Measurements from ENCODE around the gene ANP32B.
"Not testable (repeated sequence)": the region's sequence is repeated elsewhere in the genome, so short reads cannot be mapped to it uniquely, and the experiment has no call there.

ANP32B gene

GRCh38 chr9:97963232-97963631, 19.9 kb upstream of the ANP32B start:
- DNase-seq (ENCODE audit: low read depth in 3 of 3): no peak

- no peak for DNase-seq (ENCODE audit: low read depth in 3 of 3)
Observed at GRCh38 chr9:97964901-97965300, 18.2 kb upstream of the ANP32B start.

GRCh38 chr9:97966493-97966892, 16.6 kb upstream of the ANP32B start:
- DNase-seq (ENCODE audit: low read depth in 3 of 3): no peak

GRCh38 chr9:97969014-97969413, 14.1 kb upstream of the ANP32B start:
- no peak for DNase-seq (ENCODE audit: low read depth in 3 of 3)

- DNase-seq (ENCODE audit: low read depth in 3 of 3): no peak
Observed at GRCh38 chr9:97970165-97970564, 13.0 kb upstream of the ANP32B start.

- no peak for DNase-seq (ENCODE audit: low read depth in 3 of 3)
Observed at GRCh38 chr9:97972753-97973152, 10.4 kb upstream of the ANP32B start.

GRCh38 chr9:97975376-97975775, 7.8 kb upstream of the ANP32B start:
- no peak for DNase-seq (ENCODE audit: low read depth in 3 of 3)

- DNase-seq (ENCODE audit: low read depth in 3 of 3): not testable (repeated sequence)
Observed at GRCh38 chr9:97976633-97977032, 6.5 kb upstream of the ANP32B start.

GRCh38 chr9:97978371-97979130, 4.6 kb upstream of the ANP32B start:
- DNase-seq (ENCODE audit: low read depth in 3 of 3): no peak

GRCh38 chr9:97979788-97980478, 3.2 kb upstream of the ANP32B start:
- DNase-seq (ENCODE audit: low read depth in 3 of 3): no peak

- DNase-seq (ENCODE audit: low read depth in 3 of 3): no peak
Observed at GRCh38 chr9:97980479-97980803, 2.7 kb upstream of the ANP32B start.

- DNase-seq (ENCODE audit: low read depth in 3 of 3): no peak
Observed at GRCh38 chr9:97980918-97981845, 2.0 kb upstream of the ANP32B start.

- no peak for DNase-seq (ENCODE audit: low read depth in 3 of 3)
Observed at GRCh38 chr9:97981846-97982682, 1.1 kb upstream of the ANP32B start.

- DNase-seq (ENCODE audit: low read depth in 3 of 3): peak in 2 of 3 donors; percentile 20 to 28
Observed at GRCh38 chr9:97983589-97984187, 547 bp downstream of the ANP32B start.

GRCh38 chr9:97984188-97985057, 1.3 kb downstream of the ANP32B start:
- DNase-seq (ENCODE audit: low read depth in 3 of 3): peak; percentile 62 to 74 (median 72)

- DNase-seq (ENCODE audit: low read depth in 3 of 3): peak in 1 of 3 donors; percentile 36
Observed at GRCh38 chr9:97985058-97985861, 2.1 kb downstream of the ANP32B start.

GRCh38 chr9:97987487-97987886, 4.3 kb downstream of the ANP32B start:
- DNase-seq (ENCODE audit: low read depth in 3 of 3): no peak

- DNase-seq (ENCODE audit: low read depth in 3 of 3): no peak
Observed at GRCh38 chr9:97990259-97990658, 7.1 kb downstream of the ANP32B start.

- no peak for DNase-seq (ENCODE audit: low read depth in 3 of 3)
Observed at GRCh38 chr9:97991818-97992217, 8.7 kb downstream of the ANP32B start.

All from stimulated activated CD4-positive, alpha-beta T cell treated with anti-CD3 and anti-CD28 coated beads, TNF-alpha, amount 100 ng/mL, for 48 hours (primary cell).